Endodermal cell (in vitro differentiated cells): ENCODE data around the gene KRT32. TPM values are rescaled to one million over a fixed set of nuclear protein-coding genes. Genes with fewer than 3 reads are reported as not detected.
A peak's percentile ranks its signal among the peaks of the same experiment; 100 is the strongest.

ENCODE experiments used
- DNase-seq: peaks from one replicate; pipeline ENCODE4 v3.0.0-alpha.2; 2017
- H3K27ac ChIP-seq: 2 replicates; pipeline ENCODE4 v1.5.1; 2013; ENCODE audit warnings: mild to moderate bottlenecking, low read depth, low read length, moderate library complexity
- H3K27me3 ChIP-seq: 2 replicates; pipeline ENCODE4 v1.6.1; 2013; ENCODE audit warnings: mild to moderate bottlenecking, low read length, moderate library complexity; ENCODE audit not compliant: insufficient read depth, control insufficient read depth, poor library complexity, severe bottlenecking
- H3K36me3 ChIP-seq: 2 replicates; pipeline ENCODE4 v1.7.0; 2013; ENCODE audit warnings: mild to moderate bottlenecking, low read length, moderate library complexity; ENCODE audit not compliant: control insufficient read depth, insufficient read depth
- H3K4me1 ChIP-seq: one replicate; pipeline ENCODE4 v1.7.0; 2013; ENCODE audit warnings: low read length; ENCODE audit not compliant: control insufficient read depth, insufficient read depth
- H3K4me3 ChIP-seq: 2 replicates; pipeline ENCODE4 v1.5.1; 2013; ENCODE audit warnings: mild to moderate bottlenecking, low read length, moderate library complexity
- H3K9ac ChIP-seq: 2 replicates; pipeline ENCODE4 v1.6.1; 2013; ENCODE audit warnings: mild to moderate bottlenecking, low read length, moderate library complexity; ENCODE audit not compliant: poor library complexity, severe bottlenecking; ENCODE audit errors: extremely low read depth
- H3K9me3 ChIP-seq: 2 replicates; pipeline ENCODE4 v1.6.1; 2013; ENCODE audit warnings: mild to moderate bottlenecking, low read length, moderate library complexity; ENCODE audit not compliant: control insufficient read depth
- H3K27ac Mint-ChIP-seq: 2 replicates; pipeline ENCODE4 v1.8.0; 2020; ENCODE audit warnings: mixed read lengths
- H3K27me3 Mint-ChIP-seq: 2 replicates; pipeline ENCODE4 v1.8.0; 2021; ENCODE audit warnings: mild to moderate bottlenecking, mixed read lengths; ENCODE audit not compliant: insufficient read depth
- H3K36me3 Mint-ChIP-seq: 2 replicates; pipeline ENCODE4 v1.8.0; 2020; ENCODE audit warnings: low read depth, mixed read lengths
- H3K4me1 Mint-ChIP-seq: 2 replicates; pipeline ENCODE4 v1.8.0; 2020; ENCODE audit warnings: mixed read lengths
- H3K4me3 Mint-ChIP-seq: 2 replicates; pipeline ENCODE4 v1.8.0; 2020; ENCODE audit warnings: mild to moderate bottlenecking, moderate library complexity, mixed read lengths
- H3K9me3 Mint-ChIP-seq: 2 replicates; pipeline ENCODE4 v1.8.0; 2020; ENCODE audit warnings: mild to moderate bottlenecking, mixed read lengths
- WGBS, 2 experiments: methylation state at CpG; one replicate each; pipeline versions ENCODE4 v1.1.5 to v1.1.7; 2013; ENCODE audit warnings: missing lambda C conversion rate in 2 of 2, mixed read lengths in 1 of 2; ENCODE audit not compliant: insufficient coverage in 1 of 2, insufficient read length in 1 of 2; 5-methylcytosine and 5-hydroxymethylcytosine counted together
- total RNA-seq, 2 donors: library from RNA; stranded (reverse); fragmentation: NEBNext Ultra II Directional in 1 of 2; extraction: Animal tissue kit (Norgen Biotek cat#: 25700) in 1 of 2; gene quantifications; 2 replicates in 1 of 2; 3 replicates in 1 of 2; pipeline ENCODE4 v1.2.1, GENCODE V29; 2021
- TF ChIP-seq, protein P1 (sequence below): fragments of 200-600 bp; sonication (generic); conservative IDR thresholded peaks from 2 replicates; pipeline ENCODE4 v1.5.0; 2021; ENCODE audit warnings: antibody characterized with exemption, mild to moderate bottlenecking

KRT32 gene
- total RNA-seq, 2 donors from 2014 or later, result not detected

DNA sequence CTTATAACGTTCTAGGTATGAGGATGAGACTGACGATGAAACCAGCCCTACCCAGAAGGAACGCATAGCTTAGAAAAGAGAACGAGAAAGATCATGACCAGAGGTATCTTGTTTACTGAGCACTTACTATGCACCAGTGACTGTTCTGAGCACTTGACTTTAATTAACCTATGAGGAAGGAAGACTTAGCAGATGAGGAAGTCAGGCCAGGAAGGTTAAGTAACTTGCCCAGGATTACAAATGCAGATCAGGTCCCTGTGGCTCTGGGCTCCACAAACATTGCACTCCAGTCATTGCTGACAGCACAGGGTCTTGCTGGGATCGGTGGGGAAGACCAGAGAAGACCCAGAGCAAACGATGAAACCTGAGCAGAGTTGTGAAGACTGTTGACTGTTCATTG, 31.1 kb upstream of the KRT32 start:
- Mint-ChIP-seq H3K36me3 (no peaks in the 10 kb centered on the region), H3K4me1 (peaks cover 19% of the 10 kb centered on the region), H3K27ac (no peak overlapping the region), H3K27me3 (peaks cover 10% of the 10 kb centered on the region), H3K4me3 (no peak overlapping the region), H3K9me3 (no peaks in the 10 kb centered on the region)
- no peaks in the 10 kb centered on the region for H3K9me3 ChIP-seq
- H3K9ac ChIP-seq, result no peak overlapping the region
- H3K4me1 ChIP-seq, result no peaks in the 10 kb centered on the region
- no peak overlapping the region for H3K27ac ChIP-seq
- no peaks in the 10 kb centered on the region for H3K27me3 ChIP-seq
- no peak for DNase-seq
- 88 to 89% methylated on average over 6 of the region's 6 CpGs for WGBS, 2 experiments
- H3K36me3 ChIP-seq, result no peaks in the 10 kb centered on the region
- H3K4me3 ChIP-seq, result no peak overlapping the region
- TF ChIP-seq, protein P1, sequence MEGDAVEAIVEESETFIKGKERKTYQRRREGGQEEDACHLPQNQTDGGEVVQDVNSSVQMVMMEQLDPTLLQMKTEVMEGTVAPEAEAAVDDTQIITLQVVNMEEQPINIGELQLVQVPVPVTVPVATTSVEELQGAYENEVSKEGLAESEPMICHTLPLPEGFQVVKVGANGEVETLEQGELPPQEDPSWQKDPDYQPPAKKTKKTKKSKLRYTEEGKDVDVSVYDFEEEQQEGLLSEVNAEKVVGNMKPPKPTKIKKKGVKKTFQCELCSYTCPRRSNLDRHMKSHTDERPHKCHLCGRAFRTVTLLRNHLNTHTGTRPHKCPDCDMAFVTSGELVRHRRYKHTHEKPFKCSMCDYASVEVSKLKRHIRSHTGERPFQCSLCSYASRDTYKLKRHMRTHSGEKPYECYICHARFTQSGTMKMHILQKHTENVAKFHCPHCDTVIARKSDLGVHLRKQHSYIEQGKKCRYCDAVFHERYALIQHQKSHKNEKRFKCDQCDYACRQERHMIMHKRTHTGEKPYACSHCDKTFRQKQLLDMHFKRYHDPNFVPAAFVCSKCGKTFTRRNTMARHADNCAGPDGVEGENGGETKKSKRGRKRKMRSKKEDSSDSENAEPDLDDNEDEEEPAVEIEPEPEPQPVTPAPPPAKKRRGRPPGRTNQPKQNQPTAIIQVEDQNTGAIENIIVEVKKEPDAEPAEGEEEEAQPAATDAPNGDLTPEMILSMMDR, result no peak

DNA sequence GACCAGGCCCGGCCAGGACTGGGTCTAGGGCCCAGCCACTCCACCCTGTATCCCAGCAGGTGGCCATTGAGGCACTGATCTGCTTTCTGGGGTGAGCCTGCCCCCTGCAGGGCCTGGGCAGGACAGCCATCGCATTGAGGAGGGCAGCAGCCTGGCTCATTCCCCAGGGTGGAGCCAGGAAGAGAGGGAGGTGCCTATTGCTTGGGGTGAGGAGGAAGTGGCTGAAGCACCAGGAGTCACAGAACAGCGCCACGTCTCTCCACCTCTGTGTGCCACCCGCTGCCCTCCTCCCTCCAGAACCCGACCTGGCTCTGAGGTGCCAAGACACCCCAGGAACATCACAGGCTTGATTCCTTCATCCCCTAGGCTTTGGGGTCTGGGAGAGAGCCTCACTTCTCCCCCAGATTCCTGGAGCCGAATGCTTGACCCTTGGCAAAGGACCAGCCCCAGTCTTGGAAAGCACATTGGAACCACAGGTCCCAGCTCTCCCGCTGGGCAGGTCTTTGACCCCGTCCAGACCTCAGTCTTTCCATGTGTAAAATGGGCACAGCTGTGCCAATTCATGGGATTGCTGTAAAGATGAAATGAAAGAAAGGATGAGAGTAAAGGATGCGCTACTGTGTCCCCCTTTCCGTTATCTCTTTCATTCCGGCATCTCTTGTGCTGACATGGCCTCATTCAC, 29.8 kb upstream of the KRT32 start:
- H3K9ac ChIP-seq, result no peak overlapping the region
- H3K4me3 ChIP-seq, result no peak overlapping the region
- Mint-ChIP-seq H3K27ac (no peak overlapping the region), H3K4me1 (peaks cover 19% of the 10 kb centered on the region), H3K9me3 (no peaks in the 10 kb centered on the region), H3K27me3 (peaks cover 15% of the 10 kb centered on the region), H3K36me3 (no peaks in the 10 kb centered on the region), H3K4me3 (no peak overlapping the region)
- peak; percentile 96 for DNase-seq
- 84 to 91% methylated on average over 4 to 12 of the region's 12 CpGs for WGBS, 2 experiments
- no peaks in the 10 kb centered on the region for H3K27me3 ChIP-seq
- H3K9me3 ChIP-seq, result no peaks in the 10 kb centered on the region
- TF ChIP-seq, protein P1, result peak; percentile 91
- H3K36me3 ChIP-seq, result no peaks in the 10 kb centered on the region
- H3K4me1 ChIP-seq, result no peaks in the 10 kb centered on the region
- no peak overlapping the region for H3K27ac ChIP-seq

DNA sequence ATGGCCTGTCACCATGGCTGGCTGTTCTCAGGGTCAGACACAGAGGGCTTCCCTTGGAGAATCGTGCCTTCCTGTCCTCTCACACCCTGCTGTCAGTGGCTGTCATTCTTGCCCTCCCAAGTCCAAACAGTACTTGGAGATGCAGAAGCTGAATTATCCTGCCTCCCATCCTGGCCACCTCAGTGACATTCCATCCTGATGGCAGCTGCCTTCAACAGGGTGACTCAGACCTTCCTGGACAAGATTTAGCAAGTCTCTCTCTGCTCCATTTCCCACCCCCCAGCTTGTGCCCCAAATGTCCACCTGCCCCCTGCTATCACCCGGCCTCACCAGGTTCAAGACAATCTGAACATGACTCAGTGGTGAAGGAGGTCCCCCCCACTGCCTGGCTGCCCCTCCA, 27.3 kb upstream of the KRT32 start:
- Histone ChIP-seq H3K27me3 (no peaks in the 10 kb centered on the region), H3K36me3 (no peaks in the 10 kb centered on the region), H3K27ac (no peak overlapping the region), H3K4me3 (no peak overlapping the region), H3K9ac (no peak overlapping the region), H3K9me3 (no peaks in the 10 kb centered on the region), H3K4me1 (no peaks in the 10 kb centered on the region)
- Mint-ChIP-seq H3K4me1 (peaks cover 4% of the 10 kb centered on the region), H3K27me3 (peaks cover 16% of the 10 kb centered on the region), H3K36me3 (no peaks in the 10 kb centered on the region), H3K27ac (no peak overlapping the region), H3K4me3 (no peak overlapping the region), H3K9me3 (no peaks in the 10 kb centered on the region)
- TF ChIP-seq, protein P1, result no peak
- 83 to 89% methylated on average over 2 of the region's 2 CpGs for WGBS, 2 experiments
- no peak for DNase-seq
